GM21390 (cell line): ENCODE measurements around the gene ZNF560.
"Not testable (repeated sequence)": the region's sequence is repeated elsewhere in the genome, so short reads cannot be mapped to it uniquely, and the experiment has no call there.

ENCODE experiments used
- ATAC-seq: cut with Tn5 transposase; IDR thresholded peaks from one replicate; pipeline ENCODE4 v1.9.1; 2021; ENCODE audit not compliant: unreplicated experiment

Gene ZNF560

GRCh38 chr19:9498183-9498902, at the start of gene ZNF560:
ZNF560 (minus strand) TSS chr19:9498616; CDS start chr19:9475313, 23,303 bp downstream.
- no peak for ATAC-seq

- no peak for ATAC-seq
Observed at GRCh38 chr19:9547870-9548269, 49.5 kb upstream of the ZNF560 start.

GRCh38 chr19:9541281-9541680, 42.9 kb upstream of the ZNF560 start:
- ATAC-seq, result not testable (repeated sequence)

- ATAC-seq, result not testable (repeated sequence)
Observed at GRCh38 chr19:9539921-9540320, 41.5 kb upstream of the ZNF560 start.

GRCh38 chr19:9539201-9539600, 40.8 kb upstream of the ZNF560 start:
- ATAC-seq, result not testable (repeated sequence)

GRCh38 chr19:9538183-9539058, 40.0 kb upstream of the ZNF560 start, which contains the start of gene ZNF426:
ZNF426 (minus strand) TSS chr19:9538645; CDS start chr19:9536232, 2,413 bp downstream.
- peak; percentile 78 for ATAC-seq

GRCh38 chr19:9535934-9536333, 37.5 kb upstream of the ZNF560 start:
- ATAC-seq, result no peak

GRCh38 chr19:9531933-9532332, 33.5 kb upstream of the ZNF560 start:
- ATAC-seq, result no peak

GRCh38 chr19:9528757-9529336, 30.4 kb upstream of the ZNF560 start:
- no peak for ATAC-seq

GRCh38 chr19:9523885-9524474, 25.6 kb upstream of the ZNF560 start:
- ATAC-seq, result no peak

- no peak for ATAC-seq
Observed at GRCh38 chr19:9507285-9507684, 8.9 kb upstream of the ZNF560 start.

GRCh38 chr19:9500796-9501195, 2.4 kb upstream of the ZNF560 start:
- ATAC-seq, result no peak

- ATAC-seq, result no peak
Observed at GRCh38 chr19:9494096-9494495, 4.3 kb downstream of the ZNF560 start.

- ATAC-seq, result no peak
Observed at GRCh38 chr19:9487016-9487415, 11.4 kb downstream of the ZNF560 start.

- ATAC-seq, result no peak
Observed at GRCh38 chr19:9485140-9485539, 13.3 kb downstream of the ZNF560 start.

GRCh38 chr19:9474975-9475374, 23.4 kb downstream of the ZNF560 start:
- ATAC-seq, result no peak

- no peak for ATAC-seq
Observed at GRCh38 chr19:9467161-9467560, 31.3 kb downstream of the ZNF560 start.

GRCh38 chr19:9461938-9462337, 36.5 kb downstream of the ZNF560 start:
- ATAC-seq, result no peak

GRCh38 chr19:9456018-9456689, 42.3 kb downstream of the ZNF560 start:
- no peak for ATAC-seq

GRCh38 chr19:9453953-9454352, 44.5 kb downstream of the ZNF560 start:
- ATAC-seq, result no peak

- ATAC-seq, result no peak
Observed at GRCh38 chr19:9445037-9445436, 53.4 kb downstream of the ZNF560 start.
